ENCODE data around the gene STPG1.

The STPG1 gene

DNA sequence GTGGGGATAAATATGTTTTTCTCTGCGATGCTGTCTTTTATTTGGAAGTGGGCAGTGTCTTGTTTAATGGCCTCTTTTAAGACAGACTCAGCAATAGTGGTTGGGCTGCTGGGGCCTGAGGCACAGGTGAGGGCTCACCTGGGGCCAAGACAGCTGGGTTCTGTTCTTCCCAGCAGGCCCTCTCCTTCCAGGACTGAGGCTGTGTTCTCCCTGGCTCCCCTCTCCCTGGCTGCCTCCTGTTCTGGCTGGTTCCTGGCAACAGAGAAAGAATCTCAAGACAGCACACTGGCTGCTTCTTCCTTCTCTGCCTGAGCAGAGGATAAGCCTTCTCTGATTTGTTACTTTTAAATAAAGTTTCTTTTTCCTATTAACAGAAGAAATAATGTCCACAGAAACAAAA, 101.8 kb downstream of the STPG1 start:
- no peak for DNase-seq

DNA sequence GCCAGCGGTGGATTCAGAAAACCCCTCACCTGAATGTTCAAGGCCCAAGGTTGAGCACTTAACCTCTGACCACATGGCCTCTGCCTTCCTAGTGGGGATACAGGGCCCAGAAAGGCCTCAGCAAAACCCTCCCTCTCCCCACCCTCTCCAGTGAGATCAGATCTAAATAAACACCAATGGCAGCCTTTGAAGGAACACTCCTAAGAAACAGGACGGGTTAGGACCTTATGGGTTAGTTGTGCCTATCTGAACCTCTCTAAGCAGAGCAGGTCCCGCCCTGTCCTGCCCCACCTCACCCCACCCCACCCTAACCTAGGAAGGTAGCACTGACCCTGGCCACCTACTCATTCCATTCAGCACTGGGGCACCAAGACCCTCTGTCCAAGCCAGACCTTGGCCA, 102.3 kb downstream of the STPG1 start:
- no peak for DNase-seq

DNA sequence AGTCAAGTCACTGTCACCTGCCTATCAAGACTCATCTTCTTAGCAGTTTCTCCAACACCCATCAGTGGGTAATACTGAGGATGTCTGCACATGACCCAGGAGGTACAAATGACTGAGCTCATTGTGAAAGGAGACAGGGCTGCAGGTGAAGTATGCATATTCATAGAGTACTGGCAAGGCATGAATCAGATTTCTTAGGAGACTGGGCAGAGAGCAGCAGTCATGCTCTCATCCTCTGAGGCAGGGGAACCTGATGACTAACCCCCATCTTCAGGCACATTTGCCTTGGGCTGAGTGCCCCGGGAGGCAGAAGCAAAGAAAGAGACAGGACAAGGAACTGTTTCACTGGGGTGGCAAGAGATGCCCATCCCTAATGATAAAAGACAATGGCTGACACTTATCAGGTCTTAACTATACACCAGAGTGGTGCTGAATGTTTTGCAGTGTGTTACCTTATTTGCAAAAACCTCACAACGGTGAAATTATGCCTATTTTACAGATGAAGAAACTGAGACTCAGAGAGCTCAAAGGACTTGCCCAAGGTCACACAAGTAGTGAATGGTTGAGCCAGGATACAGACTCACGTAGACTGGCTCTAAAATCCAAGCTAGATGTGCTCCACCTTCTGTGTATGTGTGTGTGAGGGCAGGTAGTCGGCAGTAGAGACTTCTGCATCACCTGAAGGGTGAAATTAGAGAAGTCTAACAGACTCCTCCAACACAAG, 103.7 kb downstream of the STPG1 start:
- DNase-seq: no peak

DNA sequence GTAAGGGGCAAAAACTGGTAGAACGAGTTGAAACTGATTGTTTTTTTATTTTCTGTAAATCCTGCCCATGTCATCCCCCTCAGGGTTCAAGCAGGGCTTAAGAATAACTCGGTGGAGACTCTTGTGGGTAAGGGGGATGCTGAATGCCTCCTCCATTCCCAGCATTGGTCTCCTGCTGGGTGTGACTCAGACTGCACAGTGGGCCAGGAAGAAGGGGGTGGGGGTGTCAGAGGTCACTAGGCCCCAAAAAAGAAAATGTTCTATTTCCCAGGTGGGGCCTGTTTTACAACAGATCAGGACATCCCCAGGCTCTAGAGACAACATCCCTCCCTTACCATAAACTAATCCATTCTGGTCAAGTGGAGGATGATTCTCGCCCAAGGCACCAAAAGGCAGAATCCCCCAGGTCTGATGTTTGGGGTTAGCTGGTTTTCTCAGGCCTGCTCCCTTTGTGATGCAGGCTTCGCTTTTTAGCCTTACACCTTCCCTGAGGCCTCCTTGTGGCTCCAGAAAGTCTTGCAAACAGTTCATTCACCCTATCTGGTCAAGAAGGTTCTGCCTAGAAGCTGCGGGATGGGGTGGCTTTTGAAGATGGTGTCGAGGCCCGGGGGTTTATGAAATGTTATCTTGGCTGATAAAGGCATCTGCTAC, 105.1 kb downstream of the STPG1 start:
- DNase-seq: no peak
